HepG2 (cell line): ENCODE data around the gene GATD1. TPM values are rescaled to one million over a fixed set of nuclear protein-coding genes. Genes with fewer than 3 reads are reported as not detected.

Experiments used
- ATAC-seq: fragments of 200-7000 bp; cut with Tn5 transposase; 3 replicates; pipeline ENCODE4 v1.9.1; 2020; ENCODE audit warnings: mild to moderate bottlenecking, moderate library complexity
- BruUV-seq: library from RNA; stranded (reverse); fragments of 400-500 nt; replicated peaks from 2 replicates; lab custom pipeline; 2021; lab: Mats Ljungman, UMichigan
- CTCF ChIA-PET: fragments of 300-600 bp; formaldehyde crosslinking; extraction: SDS; loops from one replicate; lab custom pipeline; 2021; ENCODE audit warnings: low total read pairs, inconsistent platforms, low intra/inter-chr PET ratio; lab: Yijun Ruan, JAX
- POLR2A ChIA-PET: fragments of 350-600 bp; sonication (Branson Sonifier 250); formaldehyde crosslinking; loops from one replicate; lab custom pipeline; 2020; ENCODE audit warnings: antibody characterized with exemption, inconsistent platforms; lab: Yijun Ruan, JAX
- DNase-seq: peaks from one replicate; pipeline ENCODE4 v3.0.0-alpha.2; 2015; ENCODE audit warnings: low spot score
- FAIRE-seq: peaks from 3 replicates; lab custom pipeline; 2011; peaks lifted over from hg19 to GRCh38; lab: Jason Lieb, UNC
- H2AFZ ChIP-seq: one replicate; pipeline ENCODE4 v1.6.1; 2011; ENCODE audit warnings: low read length, inconsistent platforms
- H3K27ac ChIP-seq: fragments of 300-600 bp; 3 replicates; pipeline ENCODE4 v1.8.0; 2011; ENCODE audit warnings: mixed run types, mild to moderate bottlenecking, mixed read lengths, low read length, inconsistent platforms; ENCODE audit not compliant: insufficient read depth; ENCODE audit errors: extremely low read length
- H3K27me3 ChIP-seq, 2 experiments: fragments of 200-600 bp in 1 of 2; 2 replicates in 1 of 2; 3 replicates in 1 of 2; pipeline versions ENCODE4 v1.6.0 to v1.8.0; 2011; ENCODE audit warnings: low read length in 2 of 2, mild to moderate bottlenecking in 2 of 2, moderate library complexity in 2 of 2, inconsistent platforms in 1 of 2; ENCODE audit not compliant: insufficient read depth in 2 of 2, control insufficient read depth in 1 of 2
- H3K36me3 ChIP-seq, 2 experiments: fragments of 200-600 bp in 1 of 2; replicated peaks in 1 of 2; 2 replicates in 1 of 2; 3 replicates in 1 of 2; pipeline versions ENCODE4 v1.5.1 to v1.8.0; 2011; ENCODE audit warnings: low read length in 2 of 2, inconsistent platforms in 1 of 2; ENCODE audit not compliant: insufficient read depth in 2 of 2, control insufficient read depth in 1 of 2
- H3K4me1 ChIP-seq: 2 replicates; pipeline ENCODE4 v1.5.1; 2012; ENCODE audit warnings: low read length, inconsistent platforms; ENCODE audit not compliant: insufficient read depth
- H3K4me2 ChIP-seq: 2 replicates; pipeline ENCODE4 v1.6.0; 2011; ENCODE audit warnings: low read depth, low read length, inconsistent platforms
- H3K4me3 ChIP-seq, 3 experiments: fragments of 200-600 bp in 1 of 3; sonication (generic), shearing (Covaris generic) in 1 of 3; replicated peaks in 1 of 3; 2 replicates each; pipeline ENCODE4 v1.5.1; 2011 to 2016; ENCODE audit warnings: low read length in 3 of 3, inconsistent platforms in 2 of 3, low read depth in 2 of 3, mild to moderate bottlenecking in 2 of 3, control low read depth in 1 of 3, mixed read lengths in 1 of 3; ENCODE audit not compliant: insufficient read depth in 1 of 3
- H3K79me2 ChIP-seq: one replicate; pipeline ENCODE4 v1.6.1; 2011; ENCODE audit warnings: low read length, inconsistent platforms; ENCODE audit not compliant: insufficient read depth
- H3K9ac ChIP-seq: 2 replicates; pipeline ENCODE4 v1.6.0; 2011; ENCODE audit warnings: mild to moderate bottlenecking, low read depth, low read length, inconsistent platforms; ENCODE audit not compliant: insufficient read depth
- H3K9me3 ChIP-seq: 2 replicates; pipeline ENCODE4 v1.5.1; 2012; ENCODE audit warnings: mild to moderate bottlenecking, low read length
- H4K20me1 ChIP-seq: 2 replicates; pipeline ENCODE4 v1.6.0; 2011; ENCODE audit warnings: inconsistent platforms, mild to moderate bottlenecking, low read length, moderate library complexity; ENCODE audit not compliant: insufficient read depth
- AGO2 ChIP-seq: fragments of 200-400 bp; formaldehyde crosslinking; optimal IDR thresholded peaks from 2 replicates; pipeline ENCODE3; 2017; ENCODE audit warnings: mild to moderate bottlenecking, low read depth, low read length, moderate library complexity
- ARNTL ChIP-seq: sonication (generic); formaldehyde crosslinking; IDR thresholded peaks from 2 replicates; pipeline ENCODE4 v1.4.0; 2020; ENCODE audit warnings: mild to moderate bottlenecking, missing genetic modification reagents
- HMGA1 ChIP-seq: sonication (generic); formaldehyde crosslinking; conservative IDR thresholded peaks from 2 replicates; pipeline ENCODE4 v1.4.0; 2020; ENCODE audit warnings: missing genetic modification reagents
- KAT2B ChIP-seq: fragments of 150-350 bp; IDR thresholded peaks from 2 replicates; pipeline ENCODE4 v1.6.1; 2014; ENCODE audit warnings: low read depth, low read length, borderline replicate concordance
- MED1 ChIP-seq: sonication (generic); formaldehyde crosslinking; IDR thresholded peaks from 2 replicates; pipeline ENCODE4 v1.4.0; 2020; ENCODE audit warnings: missing genetic modification reagents
- RBFOX2 ChIP-seq: fragments of 200-400 bp; formaldehyde crosslinking; IDR thresholded peaks from 2 replicates; pipeline ENCODE4 v1.6.1; 2017; ENCODE audit warnings: low read depth, mild to moderate bottlenecking, low read length
- SSRP1 ChIP-seq: IDR thresholded peaks from 2 replicates; pipeline ENCODE4 v1.6.1; 2016; ENCODE audit warnings: control low read depth
- ZIK1 ChIP-seq: sonication (generic); formaldehyde crosslinking; IDR thresholded peaks from 2 replicates; pipeline ENCODE4 v1.5.0; 2020; ENCODE audit warnings: mild to moderate bottlenecking, low read depth, missing genetic modification reagents, borderline replicate concordance
- WGBS: methylation state at CpG from one replicate; pipeline ENCODE4 v1.1.6; 2017; ENCODE audit warnings: low lambda C conversion rate; 5-methylcytosine and 5-hydroxymethylcytosine counted together
- in situ Hi-C: cut with HindIII; loops from 2 replicates; pipeline ENCODE4 v1.10.0; 2017; ENCODE audit warnings: low pct_unique_long_range_greater_than_20kb; ENCODE audit not compliant: extremely low pct_ligation_motif_present
- intact Hi-C: fragments of 100-400 bp; cut with micrococcal nuclease; formaldehyde crosslinking; loops from one replicate; pipeline ENCODE4 v1.10.0; 2022; ENCODE audit not compliant: unreplicated experiment
- polyA plus RNA-seq, 8 experiments: library from polyadenylated mRNA; depleted of rRNA in 3 of 8; stranded (reverse) in 7 of 8; unstranded in 1 of 8; fragments of >200 nt; fragmentation: Illumina TruSeq in 4 of 8; extraction: Trizol in 4 of 8; gene quantifications; 2 replicates each; pipeline versions ENCODE4 v1.2.1 to v1.2.3, GENCODE V29; 2011 to 2016; ENCODE audit warnings: low read depth in 4 of 8, missing spikeins in 1 of 8, mixed read lengths in 1 of 8; ENCODE audit not compliant: insufficient read depth in 1 of 8
- total RNA-seq, 5 experiments: library from RNA; depleted of rRNA; stranded (reverse); fragments of >200 nt; fragmentation: Illumina TruSeq; extraction: Trizol; gene quantifications; 2 replicates each; pipeline ENCODE4 v1.2.3, GENCODE V29; 2016; ENCODE audit warnings: low read depth in 1 of 5
- TF ChIP-seq, protein P1 (sequence below): sonication (generic); formaldehyde crosslinking; IDR thresholded peaks from 2 replicates; pipeline ENCODE4 v1.5.1; 2020; ENCODE audit warnings: mild to moderate bottlenecking, missing genetic modification reagents, moderate library complexity

The GATD1 gene
- total and polyA plus RNA-seq, 2 of the 13 experiments (the other 11 are each of a cell fraction or from before 2014, with no cell fraction given): 31.3 to 60.5 TPM

DNA sequence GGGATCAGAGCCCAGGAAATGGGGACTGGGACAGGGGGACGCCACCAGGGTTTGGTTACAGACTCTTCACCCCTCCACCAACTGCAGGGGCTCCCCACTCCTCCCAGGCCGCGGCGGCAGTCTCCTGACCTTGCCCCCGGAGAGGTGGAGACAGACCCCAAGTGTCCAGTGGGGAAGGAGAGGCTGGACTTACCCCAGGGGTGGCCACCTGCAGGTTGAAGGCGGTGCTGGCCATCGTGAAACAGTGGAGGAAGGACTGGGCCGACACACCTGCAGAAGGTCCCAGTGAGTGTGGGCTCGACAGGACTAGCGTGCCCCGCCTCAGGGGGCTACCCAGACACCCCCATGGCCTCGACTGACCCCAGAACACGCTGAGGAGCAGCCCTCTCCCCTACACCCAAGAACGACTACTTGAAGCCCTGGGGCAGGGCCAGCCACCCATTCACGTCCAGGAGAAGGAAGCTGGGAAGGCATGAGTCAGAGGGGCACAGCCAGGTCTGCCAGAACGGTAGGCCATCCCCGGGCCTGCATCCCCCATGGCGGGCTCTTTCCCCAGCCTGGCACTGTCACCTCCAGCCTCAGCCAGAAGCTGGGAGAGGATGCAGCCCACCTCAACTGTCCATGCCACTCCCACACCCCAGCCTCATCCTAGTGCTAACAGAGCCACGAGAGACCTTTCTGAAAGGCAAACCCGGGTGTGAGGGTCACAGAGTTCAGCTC is 2.3 kb downstream of the GATD1 start:
- Histone ChIP-seq H3K4me3 (no peak overlapping the region), H4K20me1 (peaks cover 6% of the 10 kb centered on the region), H3K79me2 (peaks cover 32% of the 10 kb centered on the region), H3K27me3 (no peaks in the 10 kb centered on the region), H3K4me1 (peaks cover 54% of the 10 kb centered on the region), H3K36me3 (peaks cover 19 to 37% of the 10 kb centered on the region in 2 experiments; a peak in 4 of 5 replicates), H3K27ac (no peak overlapping the region), H3K4me2 (peak overlapping the region; percentile 98), H3K9me3 (no peaks in the 10 kb centered on the region), H3K9ac (no peak overlapping the region), H2AFZ (no peak overlapping the region)
- intact Hi-C loops: no loop called here
- in situ Hi-C loops: no loop called here
- ChIA-PET CTCF (no interaction called here), POLR2A (interaction anchor here (0.8 to 1.1 kb wide), 2 partner anchors 9 to 15 kb away, joined by 3 read pairs; partner anchors contain the start of gene CEND1)
- FAIRE-seq (no peak), ATAC-seq (no peak), DNase-seq (no peak)
- TF ChIP-seq SSRP1 (CRISPR knock-in tag) (no peak), ZIK1 (CRISPR knock-in tag) (no peak), KAT2B (no peak), HMGA1 (no peak), RBFOX2 (0 out of 2 replicates have a peak, but pooled peaks have one; percentile 36), MED1 (no peak), ARNTL (no peak), AGO2 (peak; percentile 78)
- TF ChIP-seq, protein P1, sequence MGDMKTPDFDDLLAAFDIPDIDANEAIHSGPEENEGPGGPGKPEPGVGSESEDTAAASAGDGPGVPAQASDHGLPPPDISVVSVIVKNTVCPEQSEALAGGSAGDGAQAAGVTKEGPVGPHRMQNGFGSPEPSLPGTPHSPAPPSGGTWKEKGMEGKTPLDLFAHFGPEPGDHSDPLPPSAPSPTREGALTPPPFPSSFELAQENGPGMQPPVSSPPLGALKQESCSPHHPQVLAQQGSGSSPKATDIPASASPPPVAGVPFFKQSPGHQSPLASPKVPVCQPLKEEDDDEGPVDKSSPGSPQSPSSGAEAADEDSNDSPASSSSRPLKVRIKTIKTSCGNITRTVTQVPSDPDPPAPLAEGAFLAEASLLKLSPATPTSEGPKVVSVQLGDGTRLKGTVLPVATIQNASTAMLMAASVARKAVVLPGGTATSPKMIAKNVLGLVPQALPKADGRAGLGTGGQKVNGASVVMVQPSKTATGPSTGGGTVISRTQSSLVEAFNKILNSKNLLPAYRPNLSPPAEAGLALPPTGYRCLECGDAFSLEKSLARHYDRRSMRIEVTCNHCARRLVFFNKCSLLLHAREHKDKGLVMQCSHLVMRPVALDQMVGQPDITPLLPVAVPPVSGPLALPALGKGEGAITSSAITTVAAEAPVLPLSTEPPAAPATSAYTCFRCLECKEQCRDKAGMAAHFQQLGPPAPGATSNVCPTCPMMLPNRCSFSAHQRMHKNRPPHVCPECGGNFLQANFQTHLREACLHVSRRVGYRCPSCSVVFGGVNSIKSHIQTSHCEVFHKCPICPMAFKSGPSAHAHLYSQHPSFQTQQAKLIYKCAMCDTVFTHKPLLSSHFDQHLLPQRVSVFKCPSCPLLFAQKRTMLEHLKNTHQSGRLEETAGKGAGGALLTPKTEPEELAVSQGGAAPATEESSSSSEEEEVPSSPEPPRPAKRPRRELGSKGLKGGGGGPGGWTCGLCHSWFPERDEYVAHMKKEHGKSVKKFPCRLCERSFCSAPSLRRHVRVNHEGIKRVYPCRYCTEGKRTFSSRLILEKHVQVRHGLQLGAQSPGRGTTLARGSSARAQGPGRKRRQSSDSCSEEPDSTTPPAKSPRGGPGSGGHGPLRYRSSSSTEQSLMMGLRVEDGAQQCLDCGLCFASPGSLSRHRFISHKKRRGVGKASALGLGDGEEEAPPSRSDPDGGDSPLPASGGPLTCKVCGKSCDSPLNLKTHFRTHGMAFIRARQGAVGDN: 0 out of 2 replicates have a peak, but pooled peaks have one; percentile 3
- no TSS peak for BruUV-seq
- whole genome bisulfite sequencing: 86% methylated on average over 10 of the region's 20 CpGs
